ENCODE results near the gene SLX4IP. TPM values are rescaled to one million over a fixed set of nuclear protein-coding genes. Genes with fewer than 3 reads are reported as not detected.

The SLX4IP gene
- total and polyA plus RNA-seq, 4 donors, result 1.2 to 9.5 (median 4.3) TPM

DNA sequence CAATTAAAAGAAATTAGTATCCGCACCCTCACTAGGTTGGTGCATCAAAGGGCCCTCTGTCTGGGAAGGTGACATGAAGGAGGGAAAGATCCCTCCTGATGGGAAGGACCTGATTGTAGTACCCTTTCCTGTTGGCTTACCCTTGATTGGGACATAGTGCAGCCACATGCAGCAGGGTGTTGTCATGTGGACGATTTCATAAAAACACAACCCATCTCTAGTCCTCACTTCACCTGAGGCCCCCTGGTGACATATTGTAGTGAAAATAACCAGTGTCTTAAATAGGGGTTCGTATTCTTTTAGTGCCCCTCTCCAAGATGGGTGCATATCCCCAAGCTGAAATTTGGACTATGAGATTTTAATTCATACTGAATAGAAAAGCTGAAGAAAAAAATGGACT is 97.3 kb downstream of the SLX4IP start:
- DNase-seq (no peak), ATAC-seq (ENCODE audit: insufficient read depth, low FRiP score) (no peak)
- TF ChIP-seq, protein P1, sequence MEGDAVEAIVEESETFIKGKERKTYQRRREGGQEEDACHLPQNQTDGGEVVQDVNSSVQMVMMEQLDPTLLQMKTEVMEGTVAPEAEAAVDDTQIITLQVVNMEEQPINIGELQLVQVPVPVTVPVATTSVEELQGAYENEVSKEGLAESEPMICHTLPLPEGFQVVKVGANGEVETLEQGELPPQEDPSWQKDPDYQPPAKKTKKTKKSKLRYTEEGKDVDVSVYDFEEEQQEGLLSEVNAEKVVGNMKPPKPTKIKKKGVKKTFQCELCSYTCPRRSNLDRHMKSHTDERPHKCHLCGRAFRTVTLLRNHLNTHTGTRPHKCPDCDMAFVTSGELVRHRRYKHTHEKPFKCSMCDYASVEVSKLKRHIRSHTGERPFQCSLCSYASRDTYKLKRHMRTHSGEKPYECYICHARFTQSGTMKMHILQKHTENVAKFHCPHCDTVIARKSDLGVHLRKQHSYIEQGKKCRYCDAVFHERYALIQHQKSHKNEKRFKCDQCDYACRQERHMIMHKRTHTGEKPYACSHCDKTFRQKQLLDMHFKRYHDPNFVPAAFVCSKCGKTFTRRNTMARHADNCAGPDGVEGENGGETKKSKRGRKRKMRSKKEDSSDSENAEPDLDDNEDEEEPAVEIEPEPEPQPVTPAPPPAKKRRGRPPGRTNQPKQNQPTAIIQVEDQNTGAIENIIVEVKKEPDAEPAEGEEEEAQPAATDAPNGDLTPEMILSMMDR (IDR thresholded peaks at IDR 0.05; ENCODE audit: control extremely low read depth, extremely low read depth), result no peak
- H3K27ac ChIP-seq (ENCODE audit: low read depth in 1 of 2, low read length in 1 of 2), result no peak overlapping the region
- H3K27me3 ChIP-seq (ENCODE audit: control insufficient read depth in 3 of 3, insufficient read depth in 3 of 3, low read length in 2 of 3), result no peaks in the 10 kb centered on the region
- no peaks in the 10 kb centered on the region for H3K36me3 ChIP-seq (ENCODE audit: control insufficient read depth in 4 of 4, insufficient read depth in 4 of 4, low read length in 4 of 4)
- no peaks in the 10 kb centered on the region for H3K9me3 ChIP-seq (ENCODE audit: control insufficient read depth in 4 of 4, insufficient read depth in 3 of 4, low read length in 3 of 4)
- H3K4me1 ChIP-seq (ENCODE audit: control insufficient read depth in 5 of 5, insufficient read depth in 5 of 5, low read length in 5 of 5), result peaks cover 0 to 6% (median 0%) of the 10 kb centered on the region in 5 donors
- H3K4me3 ChIP-seq, result no peak overlapping the region
- 64 to 85% methylated on average over 3 of the region's 3 CpGs for WGBS, 2 donors
- H3K9ac ChIP-seq (ENCODE audit: insufficient read depth in 1 of 2, low read length in 2 of 2), result no peak overlapping the region

GRCh38 chr20:10536531-10536930 is 101.4 kb downstream of the SLX4IP start:
- Histone ChIP-seq H3K4me1 (ENCODE audit: control insufficient read depth in 5 of 5, insufficient read depth in 5 of 5, low read length in 5 of 5) (peaks cover 0 to 8% (median 0%) of the 10 kb centered on the region in 5 donors), H3K4me3 (no peak overlapping the region), H3K27ac (ENCODE audit: low read depth in 1 of 2, low read length in 1 of 2) (no peak overlapping the region), H3K9ac (ENCODE audit: insufficient read depth in 1 of 2, low read length in 2 of 2) (no peak overlapping the region), H3K9me3 (ENCODE audit: control insufficient read depth in 4 of 4, insufficient read depth in 3 of 4, low read length in 3 of 4) (no peaks in the 10 kb centered on the region), H3K27me3 (ENCODE audit: control insufficient read depth in 3 of 3, insufficient read depth in 3 of 3, low read length in 2 of 3) (no peaks in the 10 kb centered on the region), H3K36me3 (ENCODE audit: control insufficient read depth in 4 of 4, insufficient read depth in 4 of 4, low read length in 4 of 4) (no peaks in the 10 kb centered on the region)
- TF ChIP-seq, protein P1 (IDR thresholded peaks at IDR 0.05; ENCODE audit: control extremely low read depth, extremely low read depth), result peak; percentile 2
- 22 to 28% methylated on average over 4 of the region's 4 CpGs for WGBS, 2 donors
- peak; percentile 20 to 85 (median 74) for DNase-seq
- ATAC-seq (ENCODE audit: insufficient read depth, low FRiP score), result peak; percentile 30

DNA sequence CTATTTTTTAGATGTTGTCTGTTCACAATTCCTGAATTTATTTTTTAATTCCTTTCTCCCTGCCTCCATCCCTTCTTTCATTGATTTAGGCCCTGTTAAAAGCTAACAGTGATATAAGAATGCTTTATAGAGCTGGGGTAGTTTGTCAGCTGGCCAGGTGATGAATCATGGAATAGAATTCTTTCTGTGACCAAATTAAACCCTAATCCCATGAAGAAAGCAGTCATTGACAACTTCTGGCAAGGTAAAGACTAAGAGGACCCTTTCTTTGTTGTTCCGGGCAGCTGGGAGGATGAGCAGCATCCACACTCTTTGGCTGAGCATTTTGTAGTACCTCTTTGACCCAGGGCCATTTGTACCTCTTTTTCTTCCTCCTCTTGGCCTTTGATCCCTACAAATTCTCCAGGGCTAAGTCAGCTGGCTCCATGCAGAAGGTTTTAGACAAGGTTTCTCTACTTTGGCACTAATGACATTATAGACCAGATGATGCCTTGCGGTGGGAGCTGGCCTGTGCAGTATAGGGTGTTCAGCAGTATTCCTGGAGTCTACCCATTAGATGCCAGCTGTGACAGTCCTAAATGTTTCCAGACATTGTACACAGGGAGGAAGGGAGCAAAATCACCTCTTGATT is 102.9 kb downstream of the SLX4IP start:
- ATAC-seq (ENCODE audit: insufficient read depth, low FRiP score), result no peak
- DNase-seq, result no peak
- TF ChIP-seq, protein P1 (IDR thresholded peaks at IDR 0.05; ENCODE audit: control extremely low read depth, extremely low read depth), result no peak
- H3K9ac ChIP-seq (ENCODE audit: insufficient read depth in 1 of 2, low read length in 2 of 2), result no peak overlapping the region
- WGBS, 2 donors, result 98 to 100% methylated on average over 2 of the region's 2 CpGs
- H3K27me3 ChIP-seq (ENCODE audit: control insufficient read depth in 3 of 3, insufficient read depth in 3 of 3, low read length in 2 of 3), result no peaks in the 10 kb centered on the region
- H3K36me3 ChIP-seq (ENCODE audit: control insufficient read depth in 4 of 4, insufficient read depth in 4 of 4, low read length in 4 of 4), result no peaks in the 10 kb centered on the region
- H3K9me3 ChIP-seq (ENCODE audit: control insufficient read depth in 4 of 4, insufficient read depth in 3 of 4, low read length in 3 of 4), result no peaks in the 10 kb centered on the region
- peaks cover 0 to 8% (median 0%) of the 10 kb centered on the region in 5 donors for H3K4me1 ChIP-seq (ENCODE audit: control insufficient read depth in 5 of 5, insufficient read depth in 5 of 5, low read length in 5 of 5)
- H3K27ac ChIP-seq (ENCODE audit: low read depth in 1 of 2, low read length in 1 of 2), result no peak overlapping the region
- H3K4me3 ChIP-seq, result no peak overlapping the region

- 0 to 40% methylated on average over 1 of the region's 1 CpG for WGBS, 2 donors
- TF ChIP-seq, protein P1 (IDR thresholded peaks at IDR 0.05; ENCODE audit: control extremely low read depth, extremely low read depth), result no peak
- H3K4me1 ChIP-seq (ENCODE audit: control insufficient read depth in 5 of 5, insufficient read depth in 5 of 5, low read length in 5 of 5), result peaks cover 0 to 8% (median 0%) of the 10 kb centered on the region in 5 donors
- DNase-seq (no peak), ATAC-seq (ENCODE audit: insufficient read depth, low FRiP score) (no peak)
- H3K27me3 ChIP-seq (ENCODE audit: control insufficient read depth in 3 of 3, insufficient read depth in 3 of 3, low read length in 2 of 3), result no peaks in the 10 kb centered on the region
- no peak overlapping the region for H3K9ac ChIP-seq (ENCODE audit: insufficient read depth in 1 of 2, low read length in 2 of 2)
- no peaks in the 10 kb centered on the region for H3K9me3 ChIP-seq (ENCODE audit: control insufficient read depth in 4 of 4, insufficient read depth in 3 of 4, low read length in 3 of 4)
- no peak overlapping the region for H3K4me3 ChIP-seq
- H3K27ac ChIP-seq (ENCODE audit: low read depth in 1 of 2, low read length in 1 of 2), result no peak overlapping the region
- H3K36me3 ChIP-seq (ENCODE audit: control insufficient read depth in 4 of 4, insufficient read depth in 4 of 4, low read length in 4 of 4), result no peaks in the 10 kb centered on the region
Observed at GRCh38 chr20:10538768-10539167, 103.7 kb downstream of the SLX4IP start.
